GM06990 (cell line): ENCODE results near the gene METRN.

Source experiments
- DNase-seq: peaks from one replicate; pipeline ENCODE4 v3.0.0-alpha.2; 2011; ENCODE audit not compliant: insufficient read length; ENCODE audit errors: extremely low read depth
- H3K27me3 ChIP-seq: replicated peaks from 2 replicates; pipeline ENCODE4 v1.6.0; 2011; ENCODE audit warnings: low read length; ENCODE audit not compliant: control insufficient read depth, insufficient read depth
- H3K36me3 ChIP-seq: 2 replicates; pipeline ENCODE4 v1.5.1; 2011; ENCODE audit warnings: low read length; ENCODE audit not compliant: control insufficient read depth, insufficient read depth
- H3K4me3 ChIP-seq: replicated peaks from 2 replicates; pipeline ENCODE4 v1.5.1; 2011; ENCODE audit warnings: low read depth, mild to moderate bottlenecking, control low read depth, low read length
- TF ChIP-seq, protein P1 (sequence below): IDR thresholded peaks from 2 replicates; pipeline ENCODE4 v1.5.1; 2011; ENCODE audit warnings: low read length, control low read depth, mild to moderate bottlenecking, inconsistent platforms; ENCODE audit not compliant: insufficient read depth, poor library complexity, severe bottlenecking

The METRN gene

DNA sequence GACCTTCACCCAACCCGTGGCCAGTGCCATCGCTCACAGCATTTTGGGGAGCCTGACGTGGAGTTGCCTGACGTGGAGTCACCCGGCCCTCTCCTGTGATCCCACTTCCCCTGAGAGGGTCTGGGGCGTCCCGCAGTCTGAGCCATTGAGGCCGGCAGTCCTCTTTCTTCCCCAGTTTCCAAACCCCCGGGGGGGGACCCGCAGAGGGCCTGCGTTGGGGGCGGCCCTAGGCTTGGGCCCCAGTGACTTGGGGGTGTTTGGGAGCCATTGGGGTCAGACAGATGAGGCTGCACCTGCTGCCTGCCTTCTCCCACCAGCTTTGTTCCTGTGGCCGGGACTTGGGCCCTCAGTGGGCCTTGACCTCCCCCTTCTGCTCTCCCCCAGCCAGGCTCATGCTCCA lies 45.3 kb upstream of the METRN start:
- no peak overlapping the region; the same call in 1 of the 2 replicates for H3K4me3 ChIP-seq
- TF ChIP-seq, protein P1, sequence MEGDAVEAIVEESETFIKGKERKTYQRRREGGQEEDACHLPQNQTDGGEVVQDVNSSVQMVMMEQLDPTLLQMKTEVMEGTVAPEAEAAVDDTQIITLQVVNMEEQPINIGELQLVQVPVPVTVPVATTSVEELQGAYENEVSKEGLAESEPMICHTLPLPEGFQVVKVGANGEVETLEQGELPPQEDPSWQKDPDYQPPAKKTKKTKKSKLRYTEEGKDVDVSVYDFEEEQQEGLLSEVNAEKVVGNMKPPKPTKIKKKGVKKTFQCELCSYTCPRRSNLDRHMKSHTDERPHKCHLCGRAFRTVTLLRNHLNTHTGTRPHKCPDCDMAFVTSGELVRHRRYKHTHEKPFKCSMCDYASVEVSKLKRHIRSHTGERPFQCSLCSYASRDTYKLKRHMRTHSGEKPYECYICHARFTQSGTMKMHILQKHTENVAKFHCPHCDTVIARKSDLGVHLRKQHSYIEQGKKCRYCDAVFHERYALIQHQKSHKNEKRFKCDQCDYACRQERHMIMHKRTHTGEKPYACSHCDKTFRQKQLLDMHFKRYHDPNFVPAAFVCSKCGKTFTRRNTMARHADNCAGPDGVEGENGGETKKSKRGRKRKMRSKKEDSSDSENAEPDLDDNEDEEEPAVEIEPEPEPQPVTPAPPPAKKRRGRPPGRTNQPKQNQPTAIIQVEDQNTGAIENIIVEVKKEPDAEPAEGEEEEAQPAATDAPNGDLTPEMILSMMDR: no peak
- no peaks in the 10 kb centered on the region for H3K27me3 ChIP-seq
- H3K36me3 ChIP-seq: peaks cover 31% of the 10 kb centered on the region
- no peak for DNase-seq

DNA sequence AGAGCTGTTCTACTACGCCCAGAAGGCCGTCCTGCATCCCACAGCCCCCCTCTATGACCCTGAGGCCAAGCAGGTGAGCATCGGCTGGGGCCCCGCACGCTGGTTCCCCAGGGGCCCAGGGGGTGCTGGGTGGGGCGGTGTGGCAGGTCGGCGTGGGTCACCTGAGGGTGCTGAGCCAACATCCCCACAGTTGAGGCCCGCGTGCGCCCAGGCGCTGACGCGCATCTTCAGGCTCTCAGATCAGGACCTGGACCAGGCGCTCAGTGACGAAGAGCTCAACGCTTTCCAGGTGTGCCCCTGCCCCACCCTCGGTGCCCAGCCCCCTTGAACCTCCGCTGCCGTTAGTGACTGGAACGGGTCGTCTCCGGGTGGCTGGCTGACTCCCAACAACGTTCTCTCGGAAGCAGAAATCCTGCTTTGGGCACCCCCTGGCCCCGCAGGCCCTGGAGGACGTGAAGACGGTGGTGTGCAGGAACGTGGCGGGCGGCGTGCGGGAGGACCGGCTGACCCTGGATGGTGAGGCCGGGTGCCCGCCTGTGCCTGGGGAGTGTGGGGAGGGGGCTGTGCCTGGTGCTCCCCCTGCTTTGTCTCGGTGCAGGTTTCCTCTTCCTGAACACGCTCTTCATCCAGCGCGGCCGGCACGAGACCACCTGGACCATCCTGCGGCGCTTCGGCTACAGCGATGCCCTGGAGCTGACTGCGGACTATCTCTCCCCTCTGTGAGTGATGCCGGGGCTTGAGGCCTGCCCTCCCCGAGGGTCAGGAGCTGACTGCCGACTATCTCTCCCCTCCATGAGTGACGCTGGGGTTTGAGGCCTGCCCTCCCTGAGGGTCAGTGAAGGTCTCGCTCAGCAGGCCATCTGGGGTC lies 44.2 kb upstream of the METRN start:
- TF ChIP-seq, protein P1: no peak
- H3K36me3 ChIP-seq: peaks cover 31% of the 10 kb centered on the region
- DNase-seq: no peak
- no peaks in the 10 kb centered on the region for H3K27me3 ChIP-seq
- H3K4me3 ChIP-seq: no peak overlapping the region

DNA sequence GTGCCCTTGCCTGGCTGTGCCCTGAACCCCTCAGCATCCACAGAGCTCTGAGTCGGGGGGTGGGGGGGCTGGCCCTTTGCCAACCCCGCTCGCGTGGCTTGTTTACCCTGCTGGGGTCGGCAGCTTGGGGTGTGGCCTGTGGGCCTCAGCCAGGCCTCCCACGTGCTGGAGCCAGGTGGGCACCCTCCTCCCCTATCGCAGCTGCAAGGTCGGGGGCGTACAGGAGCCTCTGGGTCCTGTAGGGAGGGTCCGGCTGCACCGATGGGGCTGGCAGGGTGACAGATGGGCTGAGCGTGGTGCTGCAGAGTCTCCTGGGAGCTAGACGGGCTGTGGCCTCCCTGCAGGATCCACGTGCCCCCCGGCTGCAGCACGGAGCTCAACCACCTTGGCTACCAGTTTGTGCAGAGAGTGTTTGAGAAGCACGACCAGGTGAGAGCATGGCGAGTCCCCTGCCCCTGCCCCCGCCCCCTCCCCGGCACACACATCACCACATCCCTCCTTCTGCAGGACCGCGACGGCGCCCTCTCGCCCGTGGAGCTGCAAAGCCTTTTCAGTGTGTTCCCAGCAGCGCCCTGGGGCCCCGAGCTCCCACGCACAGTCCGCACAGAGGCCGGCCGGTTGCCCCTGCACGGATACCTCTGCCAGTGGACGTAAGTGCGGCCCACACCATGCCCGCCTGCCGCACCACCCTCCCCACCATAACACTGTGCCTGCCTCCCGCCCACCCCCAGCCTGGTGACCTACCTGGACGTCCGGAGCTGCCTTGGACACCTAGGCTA lies 43.4 kb upstream of the METRN start:
- no peaks in the 10 kb centered on the region for H3K27me3 ChIP-seq
- DNase-seq: no peak
- H3K36me3 ChIP-seq: peaks cover 31% of the 10 kb centered on the region
- TF ChIP-seq, protein P1: no peak
- H3K4me3 ChIP-seq: no peak overlapping the region

- H3K36me3 ChIP-seq: peaks cover 31% of the 10 kb centered on the region
Measured at GRCh38 chr16:672371-672770, 42.5 kb upstream of the METRN start.

DNA sequence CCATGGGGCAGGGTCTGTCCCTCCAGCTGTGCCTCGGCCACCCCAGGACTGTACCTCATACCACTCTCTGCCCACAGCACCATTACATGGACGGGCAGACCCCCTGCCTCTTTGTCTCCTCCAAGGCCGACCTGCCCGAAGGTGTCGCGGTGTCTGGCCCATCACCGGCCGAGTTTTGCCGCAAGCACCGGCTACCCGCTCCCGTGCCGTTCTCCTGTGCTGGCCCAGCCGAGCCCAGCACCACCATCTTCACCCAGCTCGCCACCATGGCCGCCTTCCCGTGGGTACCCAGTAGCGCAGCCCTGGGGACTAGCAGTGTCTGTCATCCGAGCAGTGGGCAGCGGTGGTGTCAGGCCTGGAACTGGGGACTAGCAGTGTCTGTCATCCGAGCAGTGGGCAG lies 42.1 kb upstream of the METRN start:
- no peak for DNase-seq
- Histone ChIP-seq H3K27me3 (no peaks in the 10 kb centered on the region), H3K36me3 (peaks cover 31% of the 10 kb centered on the region), H3K4me3 (no peak overlapping the region)
- TF ChIP-seq, protein P1: no peak

More at GRCh38 chr16:672371-672770, 42.5 kb upstream of the METRN start:
- no peaks in the 10 kb centered on the region for H3K27me3 ChIP-seq
- TF ChIP-seq, protein P1: no peak
- H3K4me3 ChIP-seq: no peak overlapping the region
- DNase-seq: no peak
